GM12878 (cell line): Measurements from ENCODE around the gene PHOX2A. TPM values are rescaled to one million over a fixed set of nuclear protein-coding genes. Genes with fewer than 3 reads are reported as not detected.

Source experiments
- ATAC-seq: fragments of 200-7000 bp; cut with Tn5 transposase; 3 replicates; pipeline ENCODE4 v1.9.1; 2020; ENCODE audit warnings: mild to moderate bottlenecking, moderate library complexity
- BruUV-seq: library from RNA; stranded (reverse); fragments of 400-500 nt; replicated peaks from 2 replicates; lab custom pipeline; 2021; lab: Mats Ljungman, UMichigan
- CTCF ChIA-PET: fragments of 300-600 bp; sonication (Branson Sonifier 250); formaldehyde crosslinking; extraction: SDS; loops from one replicate; lab custom pipeline; 2021; ENCODE audit warnings: inconsistent platforms; lab: Yijun Ruan, JAX
- POLR2A ChIA-PET: fragments of 350-600 bp; formaldehyde crosslinking; extraction: SDS; loops from one replicate; lab custom pipeline; 2021; ENCODE audit warnings: inconsistent platforms; lab: Charles Lee
- RAD21 ChIA-PET: fragments of 300-600 bp; sonication (Branson Sonifier 250); formaldehyde crosslinking; loops from one replicate; lab custom pipeline; 2023; ENCODE audit warnings: antibody characterized with exemption; ENCODE audit not compliant: unreplicated experiment; lab: Charles Lee
- SMC1A ChIA-PET: fragments of 300-600 bp; sonication (Branson Sonifier 250); formaldehyde crosslinking; loops from one replicate; lab custom pipeline; 2023; ENCODE audit not compliant: unreplicated experiment, uncharacterized antibody; lab: Charles Lee
- DNase-seq: peaks from one replicate; pipeline ENCODE4 v3.0.0-alpha.2; 2011; ENCODE audit warnings: low read depth, low spot score
- FAIRE-seq: peaks from 3 replicates; lab custom pipeline; 2011; peaks lifted over from hg19 to GRCh38; lab: Jason Lieb, UNC
- H2AFZ ChIP-seq: 2 replicates; pipeline ENCODE4 v1.6.0; 2011; ENCODE audit warnings: low read depth, low read length, control low read depth; ENCODE audit not compliant: control insufficient read depth
- H3K27ac ChIP-seq: 2 replicates; pipeline ENCODE4 v1.5.1; 2011; ENCODE audit warnings: control low read depth; ENCODE audit not compliant: control insufficient read depth, insufficient read depth
- H3K27me3 ChIP-seq, 2 experiments: replicated peaks in 1 of 2; 2 replicates each; pipeline versions ENCODE4 v1.6.0 to v1.6.1; 2011; ENCODE audit warnings: low read length in 1 of 2; ENCODE audit not compliant: control insufficient read depth in 2 of 2, insufficient read depth in 2 of 2
- H3K36me3 ChIP-seq, 2 experiments: 2 replicates each; pipeline ENCODE4 v1.5.1; 2011; ENCODE audit warnings: low read length in 1 of 2; ENCODE audit not compliant: control insufficient read depth in 2 of 2, insufficient read depth in 2 of 2
- H3K4me1 ChIP-seq: 2 replicates; pipeline ENCODE4 v1.6.1; 2011; ENCODE audit warnings: mild to moderate bottlenecking, low read length, moderate library complexity, mixed read lengths; ENCODE audit not compliant: control insufficient read depth, insufficient read depth
- H3K4me2 ChIP-seq: 2 replicates; pipeline ENCODE4 v1.6.0; 2011; ENCODE audit warnings: control low read depth; ENCODE audit not compliant: control insufficient read depth, insufficient read depth
- H3K4me3 ChIP-seq: fragments of 200-600 bp; sonication (generic); 2 replicates; pipeline ENCODE4 v1.5.1; 2016
- H3K79me2 ChIP-seq: 2 replicates; pipeline ENCODE4 v1.6.0; 2011; ENCODE audit warnings: low read length; ENCODE audit not compliant: control insufficient read depth, insufficient read depth
- H3K9ac ChIP-seq: 2 replicates; pipeline ENCODE4 v1.8.0; 2011; ENCODE audit warnings: low read length, control low read depth, mixed read lengths; ENCODE audit not compliant: control insufficient read depth, insufficient read depth
- H3K9me3 ChIP-seq: replicated peaks from 3 replicates; pipeline ENCODE4 v1.5.1; 2011; ENCODE audit warnings: mild to moderate bottlenecking, low read length; ENCODE audit not compliant: control insufficient read depth, insufficient read depth
- H4K20me1 ChIP-seq: 2 replicates; pipeline ENCODE4 v1.6.0; 2011; ENCODE audit not compliant: control insufficient read depth, insufficient read depth
- BACH1 ChIP-seq: fragments of 450-650 bp; IDR thresholded peaks from 2 replicates; pipeline ENCODE4 v1.6.1; 2017; ENCODE audit warnings: mild to moderate bottlenecking, borderline replicate concordance
- FOS ChIP-seq: IDR thresholded peaks from 3 replicates; pipeline ENCODE4 v1.6.1; 2011; ENCODE audit warnings: borderline replicate concordance; ENCODE audit not compliant: insufficient read length; ENCODE audit errors: extremely low read depth
- IRF3 ChIP-seq: fragments of 450-650 bp; IDR thresholded peaks from 2 replicates; pipeline ENCODE4 v1.6.1; 2014; ENCODE audit warnings: mild to moderate bottlenecking
- MYB ChIP-seq: fragments of 150-350 bp; IDR thresholded peaks from 2 replicates; pipeline ENCODE4 v1.6.1; 2014; ENCODE audit warnings: mild to moderate bottlenecking, low read depth, low read length, borderline replicate concordance
- NFXL1 ChIP-seq: fragments of 450-650 bp; IDR thresholded peaks from 2 replicates; pipeline ENCODE4 v1.6.1; 2017; ENCODE audit warnings: antibody characterized with exemption, mild to moderate bottlenecking, borderline replicate concordance
- PML ChIP-seq: IDR thresholded peaks from 2 replicates; pipeline ENCODE4 v1.6.1; 2012; ENCODE audit warnings: low read length, inconsistent platforms
- POLR2A ChIP-seq: IDR thresholded peaks from 2 replicates; pipeline ENCODE4 v1.6.1; 2011; ENCODE audit warnings: low read depth, mild to moderate bottlenecking, low read length
- SMAD1 ChIP-seq: fragments of 450-650 bp; IDR thresholded peaks from 2 replicates; pipeline ENCODE4 v1.6.1; 2018; ENCODE audit warnings: mild to moderate bottlenecking, low read depth; ENCODE audit not compliant: partially characterized antibody
- STAT1 ChIP-seq: fragments of 450-650 bp; conservative IDR thresholded peaks from 2 replicates; pipeline ENCODE4 v1.6.1; 2014; ENCODE audit warnings: antibody characterized with exemption, mild to moderate bottlenecking
- SUZ12 ChIP-seq: fragments of 200-600 bp; sonication (generic); IDR thresholded peaks from one replicate; pipeline ENCODE4 v1.6.1; 2018; ENCODE audit warnings: antibody characterized with exemption, mild to moderate bottlenecking; ENCODE audit not compliant: unreplicated experiment
- YBX1 ChIP-seq: fragments of 450-650 bp; IDR thresholded peaks from 2 replicates; pipeline ENCODE4 v1.6.1; 2016; ENCODE audit warnings: antibody characterized with exemption
- YY1 ChIP-seq: IDR thresholded peaks from 2 replicates; pipeline ENCODE4 v1.6.1; 2011; ENCODE audit warnings: low read depth, mild to moderate bottlenecking, low read length
- WGBS: methylation state at CpG from one replicate; pipeline ENCODE4 v1.1.6; 2016; ENCODE audit warnings: low lambda C conversion rate; ENCODE audit not compliant: insufficient replicate concordance, insufficient coverage; ENCODE audit errors: missing lambda C conversion rate; 5-methylcytosine and 5-hydroxymethylcytosine counted together
- in situ Hi-C: fragments of 300-500 bp; cut with MboI; formaldehyde crosslinking; loops from 9 replicates; pipeline ENCODE4 v1.14.3; 2018; ENCODE audit warnings: mixed read lengths
- intact Hi-C: fragments of 100-400 bp; cut with micrococcal nuclease; formaldehyde crosslinking; loops from one replicate; pipeline ENCODE4 v1.14.2; 2022; ENCODE audit not compliant: unreplicated experiment
- polyA plus RNA-seq, 11 experiments: library from polyadenylated mRNA; depleted of rRNA in 4 of 11; unstranded in 6 of 11; stranded (reverse) in 5 of 11; fragments of >200 nt; fragmentation: Nextera tagmentation in 4 of 11; fragmentation: Illumina TruSeq in 1 of 11; extraction: Ambion mirVana in 4 of 11; extraction: Trizol in 1 of 11; gene quantifications; 1 replicate in 1 of 11; 2 replicates in 10 of 11; pipeline versions ENCODE4 v1.2.1 to v1.2.3, GENCODE V29; 2011 to 2016; ENCODE audit warnings: inconsistent platforms in 2 of 11, missing spikeins in 2 of 11, low read depth in 1 of 11
- total RNA-seq, 4 experiments: library from RNA; depleted of rRNA in 3 of 4; stranded (reverse); fragments of >200 nt in 3 of 4; fragmentation: Illumina TruSeq in 1 of 4; extraction: Trizol in 1 of 4; gene quantifications; 2 replicates each; pipeline versions ENCODE4 v1.2.1 to v1.2.3, GENCODE V29; 2013 to 2021
- TF ChIP-seq, protein P1 (sequence below): IDR thresholded peaks from 2 replicates; pipeline ENCODE4 v1.6.1; 2012; ENCODE audit warnings: low read length, inconsistent platforms

PHOX2A gene
- total and polyA plus RNA-seq, 10 of the 15 experiments (the other 5 are each of a cell fraction or from before 2014, with no cell fraction given) = not detected

DNA sequence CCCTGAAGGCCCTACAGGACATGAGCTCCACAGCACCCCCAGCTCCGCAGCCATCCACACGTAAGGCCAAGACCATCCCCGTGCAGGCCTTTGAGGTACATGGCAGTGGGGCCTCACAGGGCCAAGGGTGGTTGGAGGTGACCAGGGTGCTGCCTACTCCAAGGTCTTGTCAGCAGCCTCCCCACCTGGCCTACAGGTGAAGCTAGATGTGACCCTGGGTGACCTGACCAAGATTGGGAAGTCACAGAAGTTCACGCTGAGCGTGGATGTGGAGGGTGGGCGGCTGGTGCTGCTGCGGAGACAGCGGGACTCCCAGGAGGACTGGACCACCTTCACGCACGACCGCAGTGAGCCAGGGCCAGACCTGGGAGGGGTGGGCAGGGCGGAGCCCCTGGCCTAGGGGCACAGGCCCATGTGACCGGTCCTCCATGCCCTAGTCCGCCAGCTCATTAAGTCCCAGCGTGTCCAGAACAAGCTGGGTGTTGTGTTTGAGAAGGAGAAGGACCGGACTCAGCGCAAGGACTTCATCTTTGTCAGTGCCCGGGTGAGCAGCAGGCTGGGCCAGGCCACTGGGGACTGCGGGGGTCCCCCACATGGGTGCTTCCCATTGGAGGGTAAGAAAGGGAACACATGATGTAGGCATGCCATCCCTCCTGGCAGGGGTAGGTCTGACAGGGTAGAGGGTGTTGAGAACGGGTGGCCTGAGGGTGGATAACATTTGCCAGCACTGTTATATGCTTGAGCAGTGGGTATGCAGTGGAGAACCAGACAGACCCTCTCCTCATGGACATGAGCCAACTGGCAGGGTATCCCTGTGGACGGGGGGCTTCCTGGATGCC lies 13.8 kb downstream of the PHOX2A start:
- Histone ChIP-seq H3K79me2 (peaks cover 14% of the 10 kb centered on the region), H2AFZ (no peak overlapping the region), H3K9me3 (no peaks in the 10 kb centered on the region), H3K4me3 (no peak overlapping the region), H3K4me2 (no peak overlapping the region)
- FAIRE-seq (no peak), DNase-seq (no peak), ATAC-seq (no peak)
- BruUV-seq = no TSS peak
- RAD21 ChIA-PET = no interaction called here
- TF ChIP-seq SMAD1 = no peak
- no peak for TF ChIP-seq YBX1
- no peak for TF ChIP-seq NFXL1
- peak; percentile 31; the same call in 1 of the 2 replicates for TF ChIP-seq POLR2A
- TF ChIP-seq STAT1 = no peak
- TF ChIP-seq, all 136 proteins: peak for 1
- ChIA-PET SMC1A (no interaction called here), CTCF (no interaction called here), POLR2A (no interaction called here)
- H3K27me3 ChIP-seq = no peaks in the 10 kb centered on the region
- peaks cover 8% of the 10 kb centered on the region for H3K4me1 ChIP-seq
- H4K20me1 ChIP-seq = no peaks in the 10 kb centered on the region; the same call in 1 of the 2 replicates
- 92% methylated on average over 18 of the region's 21 CpGs for WGBS
- H3K27ac ChIP-seq = no peak overlapping the region
- intact Hi-C loops = no loop called here
- in situ Hi-C loops = no loop called here
- peaks cover 22 to 31% of the 10 kb centered on the region in 2 experiments; a peak in 3 of 4 replicates for H3K36me3 ChIP-seq
- H3K9ac ChIP-seq = no peak overlapping the region

DNA sequence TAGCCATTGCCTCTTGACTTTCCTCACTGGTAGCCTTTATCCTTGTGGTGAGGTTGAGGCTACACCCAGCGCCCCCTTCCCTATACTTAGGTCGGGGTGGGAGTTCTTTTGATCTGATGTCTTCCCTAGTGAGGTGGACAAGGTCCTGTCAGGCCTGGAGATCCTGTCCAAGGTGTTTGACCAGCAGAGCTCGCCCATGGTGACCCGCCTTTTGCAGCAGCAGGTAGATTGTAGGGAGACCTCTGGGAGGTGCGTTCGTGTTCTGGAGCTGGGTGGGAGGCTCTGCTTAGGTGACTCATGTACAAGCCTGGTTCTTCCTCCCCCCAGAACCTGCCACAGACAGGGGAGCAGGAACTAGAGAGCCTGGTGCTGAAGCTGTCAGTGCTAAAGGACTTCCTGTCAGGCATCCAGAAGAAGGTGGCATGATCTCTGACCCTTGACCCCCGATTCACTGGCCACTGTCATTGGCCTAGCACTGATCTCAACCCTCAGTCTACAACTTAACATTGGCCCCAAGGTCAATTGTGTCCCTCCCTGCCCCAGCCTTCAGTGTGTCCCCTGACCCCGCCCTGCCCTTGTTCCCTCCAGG lies 14.5 kb downstream of the PHOX2A start:
- RAD21 ChIA-PET = no interaction called here
- H2AFZ ChIP-seq = no peak overlapping the region
- ATAC-seq (no peak), FAIRE-seq (no peak), DNase-seq (no peak)
- no peaks in the 10 kb centered on the region for H3K9me3 ChIP-seq
- H3K4me2 ChIP-seq = no peak overlapping the region
- 91% methylated on average over 8 of the region's 8 CpGs for WGBS
- POLR2A ChIA-PET = no interaction called here
- no peak overlapping the region for H3K9ac ChIP-seq
- H4K20me1 ChIP-seq = no peaks in the 10 kb centered on the region; the same call in 1 of the 2 replicates
- no peaks in the 10 kb centered on the region for H3K27me3 ChIP-seq
- SMC1A ChIA-PET = no interaction called here
- no peak overlapping the region for H3K4me3 ChIP-seq
- H3K36me3 ChIP-seq = peaks cover 22 to 31% of the 10 kb centered on the region in 2 experiments; a peak in 3 of 4 replicates
- no peak overlapping the region for H3K27ac ChIP-seq
- peaks cover 19% of the 10 kb centered on the region for H3K79me2 ChIP-seq
- peaks cover 8% of the 10 kb centered on the region for H3K4me1 ChIP-seq
- CTCF ChIA-PET = interaction anchor here (1.2 kb wide), 1 partner anchor 33 kb away, joined by 4 read pairs; no protein-coding TSS in a partner anchor
- in situ Hi-C loops = no loop called here
- no TSS peak for BruUV-seq
- intact Hi-C loops = no loop called here
- TF ChIP-seq SUZ12 = no peak
- no peak for TF ChIP-seq NFXL1
- no peak for TF ChIP-seq MYB
- no peak for TF ChIP-seq FOS
- no peak for TF ChIP-seq IRF3
- no peak for TF ChIP-seq BACH1
- no peak for TF ChIP-seq YY1
- no peak for TF ChIP-seq PML
- TF ChIP-seq, protein P1, sequence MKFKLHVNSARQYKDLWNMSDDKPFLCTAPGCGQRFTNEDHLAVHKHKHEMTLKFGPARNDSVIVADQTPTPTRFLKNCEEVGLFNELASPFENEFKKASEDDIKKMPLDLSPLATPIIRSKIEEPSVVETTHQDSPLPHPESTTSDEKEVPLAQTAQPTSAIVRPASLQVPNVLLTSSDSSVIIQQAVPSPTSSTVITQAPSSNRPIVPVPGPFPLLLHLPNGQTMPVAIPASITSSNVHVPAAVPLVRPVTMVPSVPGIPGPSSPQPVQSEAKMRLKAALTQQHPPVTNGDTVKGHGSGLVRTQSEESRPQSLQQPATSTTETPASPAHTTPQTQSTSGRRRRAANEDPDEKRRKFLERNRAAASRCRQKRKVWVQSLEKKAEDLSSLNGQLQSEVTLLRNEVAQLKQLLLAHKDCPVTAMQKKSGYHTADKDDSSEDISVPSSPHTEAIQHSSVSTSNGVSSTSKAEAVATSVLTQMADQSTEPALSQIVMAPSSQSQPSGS = no peak
- TF ChIP-seq YBX1 = no peak
